HL-60 (cell line): ENCODE data around the gene VWA3B.

Experiments used
- GABPA ChIP-seq: IDR thresholded peaks from 2 replicates; pipeline ENCODE4 v1.6.1; 2012; ENCODE audit warnings: low read depth
- POLR2AphosphoS5 ChIP-seq: IDR thresholded peaks from 2 replicates; pipeline ENCODE4 v1.6.1; 2012; ENCODE audit warnings: low read depth
- TF ChIP-seq, protein P1 (sequence below): IDR thresholded peaks from one replicate; pipeline ENCODE4 v1.5.1; 2011; ENCODE audit warnings: low read length, control low read depth, inconsistent platforms; ENCODE audit not compliant: insufficient read depth

DNA sequence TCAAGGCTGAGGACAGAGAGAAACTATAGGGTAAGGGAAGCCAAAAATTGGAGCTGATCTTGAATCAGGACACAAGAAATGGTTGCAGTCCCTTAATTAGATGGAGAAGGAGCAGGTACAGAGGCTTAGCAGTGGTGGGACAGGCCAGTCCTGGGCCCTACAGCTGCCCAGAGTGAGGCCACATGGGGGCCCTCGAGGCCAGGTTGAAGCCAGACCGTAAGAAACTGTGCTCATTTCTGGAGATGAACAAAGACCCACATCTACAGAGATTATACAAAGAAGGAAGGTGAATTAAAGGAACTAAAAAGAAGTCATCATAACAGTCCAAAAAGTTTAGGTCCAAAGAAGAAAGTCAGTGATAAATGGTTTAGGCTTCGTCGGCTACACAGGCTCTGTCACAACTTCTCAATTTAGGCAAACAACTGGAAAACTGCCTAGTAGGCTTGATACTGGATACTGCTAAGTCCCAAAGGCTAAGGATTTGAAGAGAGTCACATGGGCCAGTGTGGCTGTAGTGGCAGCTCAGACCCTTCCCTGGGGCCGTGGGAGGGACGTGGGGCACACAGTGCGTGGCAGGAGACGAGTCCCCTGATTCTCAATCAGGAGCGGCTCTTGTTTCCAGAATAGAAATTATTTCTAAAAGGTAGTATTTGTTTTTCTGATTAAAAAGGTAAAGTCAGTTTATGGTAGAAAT, 208.9 kb downstream of the VWA3B start:
- TF ChIP-seq GABPA (no peak), POLR2AphosphoS5 (no peak)
- TF ChIP-seq, protein P1, sequence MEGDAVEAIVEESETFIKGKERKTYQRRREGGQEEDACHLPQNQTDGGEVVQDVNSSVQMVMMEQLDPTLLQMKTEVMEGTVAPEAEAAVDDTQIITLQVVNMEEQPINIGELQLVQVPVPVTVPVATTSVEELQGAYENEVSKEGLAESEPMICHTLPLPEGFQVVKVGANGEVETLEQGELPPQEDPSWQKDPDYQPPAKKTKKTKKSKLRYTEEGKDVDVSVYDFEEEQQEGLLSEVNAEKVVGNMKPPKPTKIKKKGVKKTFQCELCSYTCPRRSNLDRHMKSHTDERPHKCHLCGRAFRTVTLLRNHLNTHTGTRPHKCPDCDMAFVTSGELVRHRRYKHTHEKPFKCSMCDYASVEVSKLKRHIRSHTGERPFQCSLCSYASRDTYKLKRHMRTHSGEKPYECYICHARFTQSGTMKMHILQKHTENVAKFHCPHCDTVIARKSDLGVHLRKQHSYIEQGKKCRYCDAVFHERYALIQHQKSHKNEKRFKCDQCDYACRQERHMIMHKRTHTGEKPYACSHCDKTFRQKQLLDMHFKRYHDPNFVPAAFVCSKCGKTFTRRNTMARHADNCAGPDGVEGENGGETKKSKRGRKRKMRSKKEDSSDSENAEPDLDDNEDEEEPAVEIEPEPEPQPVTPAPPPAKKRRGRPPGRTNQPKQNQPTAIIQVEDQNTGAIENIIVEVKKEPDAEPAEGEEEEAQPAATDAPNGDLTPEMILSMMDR: no peak
